Stimulated activated naive B cell treated with anti-CD40 and anti-IgM and Interleukin-4, amounts not matched to agents 10 μg/mL and 1 μg/mL and 100 μg/mL, for 72 hours (primary cell): ENCODE data around the gene RAB4B.
A peak's percentile ranks its signal among the peaks of the same experiment; 100 is the strongest.
"Not testable (repeated sequence)": the region's sequence is repeated elsewhere in the genome, so short reads cannot be mapped to it uniquely, and the experiment has no call there.

Source experiments
- ATAC-seq, 2 donors: fragments of 150-1000 bp; cut with Tn5 transposase; replicated peaks; 2 replicates each; pipeline ENCODE4 v1.10.0; 2021; ENCODE audit warnings: moderate library complexity in 1 of 2
- DNase-seq: peaks from one replicate; pipeline ENCODE4 v3.0.0; 2021
- H3K27ac Mint-ChIP-seq: one replicate; pipeline ENCODE4 v1.8.0; 2022; ENCODE audit warnings: mild to moderate bottlenecking, mixed read lengths
- H3K27me3 Mint-ChIP-seq, 2 donors: one replicate each; pipeline ENCODE4 v1.8.0; 2022; ENCODE audit warnings: mixed read lengths in 2 of 2
- H3K36me3 Mint-ChIP-seq, 2 donors: one replicate each; pipeline ENCODE4 v1.8.0; 2022; ENCODE audit warnings: mixed read lengths in 2 of 2, mild to moderate bottlenecking in 1 of 2
- H3K4me1 Mint-ChIP-seq, 2 donors: one replicate each; pipeline ENCODE4 v1.8.0; 2022; ENCODE audit warnings: mixed read lengths in 2 of 2, mild to moderate bottlenecking in 1 of 2
- H3K4me3 Mint-ChIP-seq, 2 donors: one replicate each; pipeline ENCODE4 v1.8.0; 2022; ENCODE audit warnings: mild to moderate bottlenecking in 2 of 2, mixed read lengths in 2 of 2, moderate library complexity in 1 of 2
- H3K9me3 Mint-ChIP-seq, 2 donors: one replicate each; pipeline ENCODE4 v1.8.0; 2022; ENCODE audit warnings: mixed read lengths in 2 of 2, mild to moderate bottlenecking in 1 of 2

RAB4B gene

GRCh38 chr19:40780582-40780981 lies 2.5 kb downstream of the RAB4B start:
- H3K27ac Mint-ChIP-seq, result peak overlapping the region; percentile 82
- DNase-seq, result no peak
- H3K4me3 Mint-ChIP-seq, result peak overlapping the region; percentile 7 to 41
- peaks cover 0 to 3% of the 10 kb centered on the region in 2 donors for H3K9me3 Mint-ChIP-seq
- H3K4me1 Mint-ChIP-seq, result peaks cover 34 to 68% of the 10 kb centered on the region in 2 donors
- ATAC-seq, result no peak
- H3K36me3 Mint-ChIP-seq, result peaks cover 35 to 47% of the 10 kb centered on the region in 2 donors
- H3K27me3 Mint-ChIP-seq, result no peaks in the 10 kb centered on the region

- Mint-ChIP-seq H3K27me3 (no peaks in the 10 kb centered on the region), H3K9me3 (peaks cover 0 to 3% of the 10 kb centered on the region in 2 donors), H3K36me3 (peaks cover 35 to 49% of the 10 kb centered on the region in 2 donors), H3K4me1 (peaks cover 34 to 66% of the 10 kb centered on the region in 2 donors), H3K4me3 (no peak overlapping the region), H3K27ac (peak overlapping the region; percentile 42)
- DNase-seq (no peak), ATAC-seq (no peak)
Measured at GRCh38 chr19:40781140-40781539, 3.1 kb downstream of the RAB4B start.

DNA sequence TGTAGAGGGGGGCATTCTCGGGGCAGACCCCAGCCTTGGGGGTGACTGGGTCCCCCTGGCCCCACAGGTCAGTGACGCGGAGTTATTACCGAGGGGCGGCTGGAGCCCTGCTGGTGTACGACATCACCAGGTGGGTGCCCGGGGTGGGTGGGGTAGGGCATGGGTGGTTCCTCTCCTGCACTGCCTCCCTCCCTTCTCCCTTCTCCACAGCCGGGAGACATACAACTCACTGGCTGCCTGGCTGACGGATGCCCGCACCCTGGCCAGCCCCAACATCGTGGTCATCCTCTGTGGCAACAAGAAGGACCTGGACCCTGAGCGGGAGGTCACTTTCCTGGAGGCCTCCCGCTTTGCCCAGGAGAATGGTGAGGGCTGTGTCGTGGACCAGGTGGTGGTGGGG lies 5.7 kb downstream of the RAB4B start:
- Mint-ChIP-seq H3K9me3 (no peaks in the 10 kb centered on the region), H3K36me3 (peaks cover 53 to 71% of the 10 kb centered on the region in 2 donors), H3K27me3 (no peaks in the 10 kb centered on the region), H3K27ac (no peak overlapping the region), H3K4me1 (peaks cover 35 to 63% of the 10 kb centered on the region in 2 donors), H3K4me3 (no peak overlapping the region)
- DNase-seq (no peak), ATAC-seq (no peak)

DNA sequence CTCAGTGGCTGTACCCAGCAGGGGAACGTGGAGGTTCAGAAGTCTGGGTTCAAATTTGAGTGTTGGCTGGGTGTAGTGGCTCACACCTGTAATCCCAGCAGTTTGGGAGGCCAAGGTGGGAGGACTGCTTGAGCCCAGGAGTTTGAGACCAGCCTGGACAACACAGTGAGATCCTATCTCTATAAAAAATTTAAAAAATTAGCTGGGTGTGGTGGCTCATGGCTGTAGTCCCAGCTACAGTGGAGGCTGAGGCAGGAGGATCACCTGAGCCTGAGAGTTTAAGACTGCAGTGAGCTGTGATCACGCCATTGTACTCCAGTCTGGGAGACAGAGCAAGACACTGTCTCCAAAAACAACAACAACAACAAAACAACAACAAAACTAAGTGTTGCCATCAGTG lies 6.1 kb downstream of the RAB4B start:
- not testable (repeated sequence) for H3K4me3 Mint-ChIP-seq, H3K9me3 Mint-ChIP-seq, H3K27me3 Mint-ChIP-seq, H3K27ac Mint-ChIP-seq, DNase-seq, ATAC-seq
- Mint-ChIP-seq H3K4me1 (peaks cover 33 to 59% of the 10 kb centered on the region in 2 donors), H3K36me3 (peaks cover 53 to 74% of the 10 kb centered on the region in 2 donors)

DNA sequence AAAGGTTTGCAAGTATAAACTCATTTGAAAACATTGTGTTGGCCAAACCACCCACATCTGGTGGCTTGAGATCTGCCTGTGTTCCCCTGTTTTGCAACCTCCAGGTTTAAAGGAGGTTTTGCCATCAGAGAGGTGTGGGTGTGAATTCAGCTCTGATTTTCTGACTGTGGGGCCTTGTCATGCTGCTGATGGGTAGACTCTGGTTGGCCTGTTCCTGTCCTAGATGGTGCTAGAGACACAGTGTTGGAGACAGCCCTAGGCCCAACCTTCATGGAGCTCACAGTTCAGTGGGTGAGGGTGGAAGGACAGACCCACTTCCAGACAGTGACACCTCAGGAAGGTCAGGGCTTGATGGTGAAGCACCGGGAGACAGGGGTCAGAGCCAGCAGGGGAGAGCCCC lies 7.5 kb downstream of the RAB4B start:
- Mint-ChIP-seq H3K9me3 (no peaks in the 10 kb centered on the region), H3K4me1 (peaks cover 29 to 55% of the 10 kb centered on the region in 2 donors), H3K27me3 (no peaks in the 10 kb centered on the region), H3K36me3 (peaks cover 53 to 74% of the 10 kb centered on the region in 2 donors), H3K4me3 (no peak overlapping the region), H3K27ac (peak overlapping the region; percentile 67)
- ATAC-seq (no peak), DNase-seq (no peak)

DNA sequence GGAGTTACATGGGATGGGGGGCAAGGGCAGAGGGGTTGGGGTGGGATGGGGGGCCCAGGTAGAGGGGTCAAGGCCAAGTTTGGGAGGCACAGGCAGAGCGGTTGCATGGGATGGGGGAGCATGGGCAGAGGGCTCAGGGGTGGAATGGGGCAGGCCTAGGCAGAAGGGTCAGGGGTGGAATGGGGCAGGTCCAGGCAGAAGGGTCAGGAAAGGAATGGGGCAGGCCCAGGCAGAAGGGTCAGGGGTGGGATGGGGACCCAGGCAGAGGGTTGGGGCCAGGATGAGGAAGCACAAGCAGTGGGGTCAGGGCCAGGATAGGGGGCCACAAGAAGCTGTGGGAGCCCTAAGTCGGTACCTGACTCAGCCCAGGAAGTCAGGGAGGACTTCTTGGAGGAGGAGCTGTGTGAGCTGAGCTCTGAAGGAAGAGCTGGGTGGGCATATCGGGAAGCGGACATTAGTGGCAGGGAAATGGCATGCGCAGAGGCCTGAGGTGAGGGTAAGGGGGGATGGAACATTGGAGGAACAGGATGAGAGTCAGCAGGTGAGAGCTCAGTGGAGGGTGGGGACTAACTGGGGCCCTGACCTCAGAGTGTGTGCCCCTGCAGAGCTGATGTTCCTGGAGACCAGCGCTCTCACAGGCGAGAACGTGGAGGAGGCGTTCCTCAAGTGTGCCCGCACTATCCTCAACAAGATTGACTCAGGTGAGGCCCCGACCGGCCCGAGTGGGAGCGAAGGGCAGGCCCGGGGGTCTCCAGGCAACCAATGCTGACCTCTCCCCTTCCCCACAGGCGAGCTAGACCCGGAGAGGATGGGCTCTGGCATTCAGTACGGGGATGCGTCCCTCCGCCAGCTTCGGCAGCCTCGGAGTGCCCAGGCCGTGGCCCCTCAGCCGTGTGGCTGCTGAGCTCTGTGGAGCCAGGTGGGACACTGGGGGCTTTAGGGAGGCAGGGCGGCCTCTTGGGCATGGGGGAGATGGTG lies 8.3 kb downstream of the RAB4B start:
- H3K4me3 Mint-ChIP-seq, result no peak overlapping the region
- H3K27ac Mint-ChIP-seq, result peak overlapping the region; percentile 47
- H3K27me3 Mint-ChIP-seq, result no peaks in the 10 kb centered on the region
- H3K9me3 Mint-ChIP-seq, result no peaks in the 10 kb centered on the region
- no peak for ATAC-seq
- H3K4me1 Mint-ChIP-seq, result peaks cover 27 to 51% of the 10 kb centered on the region in 2 donors
- DNase-seq, result no peak
- H3K36me3 Mint-ChIP-seq, result peaks cover 52 to 71% of the 10 kb centered on the region in 2 donors

- no peaks in the 10 kb centered on the region for H3K27me3 Mint-ChIP-seq
- H3K36me3 Mint-ChIP-seq, result peaks cover 33 to 45% of the 10 kb centered on the region in 2 donors
- ATAC-seq (no peak), DNase-seq (no peak)
- no peaks in the 10 kb centered on the region for H3K9me3 Mint-ChIP-seq
- peak overlapping the region; percentile 87 for H3K27ac Mint-ChIP-seq
- H3K4me3 Mint-ChIP-seq, result no peak overlapping the region
- H3K4me1 Mint-ChIP-seq, result peaks cover 30 to 48% of the 10 kb centered on the region in 2 donors
Measured at GRCh38 chr19:40791349-40791748, 13.3 kb downstream of the RAB4B start.

DNA sequence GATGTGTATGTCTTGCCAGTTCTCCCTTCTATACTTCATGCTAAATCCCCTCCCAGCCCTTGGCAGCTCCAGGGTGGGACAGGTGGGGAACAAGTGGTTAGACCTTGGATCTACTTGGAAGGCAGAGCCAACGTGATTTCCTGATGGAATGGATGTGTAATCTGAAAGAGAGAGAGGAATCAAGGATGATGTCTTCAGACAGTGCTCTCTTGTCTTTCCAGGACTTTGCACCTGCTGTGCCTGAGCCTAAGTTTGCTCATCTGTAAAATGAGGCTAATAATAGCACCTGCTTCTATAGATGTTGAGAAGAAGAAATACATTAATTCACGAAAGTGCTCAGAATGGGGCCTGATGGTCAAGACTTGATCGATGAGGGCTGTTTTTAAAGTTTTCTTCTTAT lies 13.9 kb downstream of the RAB4B start:
- no peak for DNase-seq
- no peak overlapping the region for H3K4me3 Mint-ChIP-seq
- H3K27ac Mint-ChIP-seq, result peak overlapping the region; percentile 62

GRCh38 chr19:40797166-40797962 lies 19.3 kb downstream of the RAB4B start:
- ATAC-seq (no peak), DNase-seq (no peak)
- Mint-ChIP-seq H3K9me3 (no peaks in the 10 kb centered on the region), H3K27ac (peak overlapping the region; percentile 99), H3K4me3 (peak overlapping the region; percentile 91 to 93), H3K36me3 (peaks cover 30 to 46% of the 10 kb centered on the region in 2 donors), H3K4me1 (peaks cover 49 to 65% of the 10 kb centered on the region in 2 donors), H3K27me3 (no peaks in the 10 kb centered on the region)

More for the DNA sequence above, 13.9 kb downstream of the RAB4B start:
- Mint-ChIP-seq H3K27me3 (no peaks in the 10 kb centered on the region), H3K36me3 (peaks cover 30 to 43% of the 10 kb centered on the region in 2 donors), H3K9me3 (no peaks in the 10 kb centered on the region), H3K4me1 (peaks cover 31 to 48% of the 10 kb centered on the region in 2 donors)
- ATAC-seq, result peak in 1 of 2 donors; percentile 14

- Mint-ChIP-seq H3K27me3 (no peaks in the 10 kb centered on the region), H3K9me3 (no peaks in the 10 kb centered on the region), H3K27ac (peak overlapping the region; percentile 99), H3K4me3 (peak overlapping the region; percentile 91 to 93), H3K4me1 (peaks cover 54 to 65% of the 10 kb centered on the region in 2 donors), H3K36me3 (peaks cover 35 to 51% of the 10 kb centered on the region in 2 donors)
- DNase-seq, result peak; percentile 79
- ATAC-seq, result peak; percentile 70 to 71
Measured at GRCh38 chr19:40797963-40798682, 20.1 kb downstream of the RAB4B start.

- Mint-ChIP-seq H3K9me3 (no peaks in the 10 kb centered on the region), H3K4me3 (peak within 1 kb of the TSS; percentile 92 to 93), H3K4me1 (peaks cover 61 to 71% of the 10 kb centered on the region in 2 donors), H3K27ac (peak within 1 kb of the TSS; percentile 99), H3K36me3 (peaks cover 39 to 58% of the 10 kb centered on the region in 2 donors), H3K27me3 (no peaks in the 10 kb centered on the region)
- peak; percentile 100 for DNase-seq
- peak; percentile 85 to 86 for ATAC-seq
Measured at GRCh38 chr19:40798683-40799557, 20.9 kb downstream of the RAB4B start, which contains the start of gene EGLN2. TSS of gene EGLN2 (plus strand) at chr19:40799191. CDS start at chr19:40800573, 1,382 bp downstream.

DNA sequence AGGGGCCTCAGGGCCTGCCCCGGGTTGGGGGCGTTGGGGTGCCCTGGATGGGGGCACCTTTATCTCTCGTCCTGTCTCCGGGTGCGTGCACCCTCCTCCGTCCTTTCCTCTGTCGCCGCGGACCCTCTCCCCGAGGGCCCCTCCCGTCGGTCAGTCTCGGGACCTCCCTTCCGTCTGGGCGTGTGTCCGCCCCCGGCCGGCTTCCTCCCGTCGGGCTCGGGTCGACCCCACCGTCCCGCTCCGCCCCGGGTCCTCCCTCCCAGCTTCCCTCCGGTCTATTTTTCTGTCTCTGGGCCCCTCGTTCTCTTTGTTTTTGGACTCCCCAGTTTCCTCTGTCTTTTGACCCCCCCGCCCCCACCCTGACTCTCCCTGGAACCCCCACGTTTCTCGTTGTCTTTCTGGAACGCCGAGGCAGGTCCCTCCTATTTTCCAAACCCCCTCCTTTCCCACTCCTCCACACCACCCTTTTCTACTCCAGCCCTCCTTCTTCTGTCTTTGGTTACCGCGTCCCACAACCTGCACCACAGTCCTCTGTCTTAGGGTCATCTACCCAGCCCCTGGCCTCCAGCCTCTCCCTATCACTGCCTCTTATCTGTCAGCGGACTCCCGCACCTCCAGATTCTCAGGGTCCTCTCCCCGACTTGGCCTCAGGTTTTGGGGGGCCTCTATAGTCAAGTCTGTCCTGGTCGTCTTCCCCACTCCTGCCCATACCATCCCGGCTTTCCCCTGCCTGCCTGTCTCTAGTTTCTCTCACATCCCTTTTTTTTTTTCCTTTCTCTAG lies 21.7 kb downstream of the RAB4B start:
- H3K36me3 Mint-ChIP-seq, result peaks cover 45 to 66% of the 10 kb centered on the region in 2 donors
- peaks cover 70 to 79% of the 10 kb centered on the region in 2 donors for H3K4me1 Mint-ChIP-seq
- H3K9me3 Mint-ChIP-seq, result no peaks in the 10 kb centered on the region
- peak overlapping the region; percentile 92 to 93 for H3K4me3 Mint-ChIP-seq
- DNase-seq, result no peak
- no peaks in the 10 kb centered on the region for H3K27me3 Mint-ChIP-seq
- peak overlapping the region; percentile 93 for H3K27ac Mint-ChIP-seq
- peak in 1 of 2 donors; percentile 3 for ATAC-seq
